SK-N-SH (cell line): ENCODE data around the gene HK2. TPM values are rescaled to one million over a fixed set of nuclear protein-coding genes. Genes with fewer than 3 reads are reported as not detected.

Experiments used
- CTCF ChIA-PET: fragments of 300-600, 350-600 bp; formaldehyde crosslinking; extraction: SDS; loops from one replicate; lab custom pipeline; 2021; lab: Yijun Ruan, JAX
- POLR2A ChIA-PET: fragments of 350-600 bp; sonication (Branson Sonifier 250); formaldehyde crosslinking; extraction: SDS; loops from one replicate; lab custom pipeline; 2020; ENCODE audit warnings: antibody characterized with exemption, inconsistent platforms; lab: Yijun Ruan, JAX
- DNase-seq: peaks from one replicate; pipeline ENCODE4 v3.0.0; 2012
- H2AFZ ChIP-seq: fragments of 200-600 bp; sonication (generic); 2 replicates; pipeline ENCODE4 v1.8.1; 2016; ENCODE audit warnings: antibody characterized with exemption, mild to moderate bottlenecking, low read depth
- H3F3A ChIP-seq: fragments of 200-600 bp; sonication (generic); replicated peaks from 2 replicates; pipeline ENCODE3; 2016; ENCODE audit warnings: antibody characterized with exemption, mild to moderate bottlenecking; ENCODE audit not compliant: insufficient read depth
- H3K27ac ChIP-seq, 2 experiments: fragments of 200-500 bp in 1 of 2; fragments of 200-600 bp in 1 of 2; sonication (Bioruptor generic) in 1 of 2; sonication (generic), shearing (Covaris generic) in 1 of 2; 2 replicates each; pipeline versions ENCODE4 v1.5.1 to v1.6.1; 2014 to 2016; ENCODE audit warnings: low read depth in 2 of 2, inconsistent platforms in 1 of 2, low read length in 1 of 2, mild to moderate bottlenecking in 1 of 2, mixed read lengths in 1 of 2
- H3K27me3 ChIP-seq: fragments of 200-600 bp; sonication (generic), shearing (Covaris generic); 2 replicates; pipeline ENCODE4 v1.6.1; 2016; ENCODE audit warnings: mixed run types; ENCODE audit not compliant: insufficient read depth
- H3K36me3 ChIP-seq, 2 experiments: fragments of 200-500 bp in 1 of 2; fragments of 200-600 bp in 1 of 2; sonication (Bioruptor generic) in 1 of 2; sonication (generic) in 1 of 2; replicated peaks in 1 of 2; 2 replicates each; pipeline versions ENCODE3 to v1.5.1; 2014 to 2016; ENCODE audit warnings: low read length in 1 of 2, mild to moderate bottlenecking in 1 of 2; ENCODE audit not compliant: insufficient read depth in 2 of 2, control insufficient read depth in 1 of 2
- H3K4me1 ChIP-seq, 2 experiments: fragments of 200-500 bp in 1 of 2; fragments of 200-600 bp in 1 of 2; sonication (Bioruptor generic) in 1 of 2; sonication (generic), shearing (Covaris generic) in 1 of 2; 2 replicates each; pipeline versions ENCODE4 v1.5.1 to v1.6.1; 2014 to 2016; ENCODE audit warnings: low read depth in 1 of 2, low read length in 1 of 2, mixed run types in 1 of 2; ENCODE audit not compliant: insufficient read depth in 2 of 2, control insufficient read depth in 1 of 2
- H3K4me2 ChIP-seq: fragments of 200-600 bp; sonication (generic), shearing (Covaris generic); 2 replicates; pipeline ENCODE4 v1.6.1; 2017; ENCODE audit warnings: mixed run types
- H3K4me3 ChIP-seq, 2 experiments: fragments of 200-500 bp in 1 of 2; fragments of 200-600 bp in 1 of 2; sonication (Bioruptor generic) in 1 of 2; sonication (generic), shearing (Covaris generic) in 1 of 2; 2 replicates each; pipeline versions ENCODE4 v1.5.1 to v1.8.1; 2014 to 2016; ENCODE audit warnings: low read depth in 2 of 2, inconsistent platforms in 1 of 2, low read length in 1 of 2, mild to moderate bottlenecking in 1 of 2, mixed read lengths in 1 of 2, moderate library complexity in 1 of 2
- H3K79me2 ChIP-seq: fragments of 200-600 bp; sonication (generic); 2 replicates; pipeline ENCODE4 v1.8.1; 2017; ENCODE audit warnings: mild to moderate bottlenecking; ENCODE audit not compliant: insufficient read depth
- H3K9ac ChIP-seq: fragments of 200-600 bp; sonication (generic); 2 replicates; pipeline ENCODE4 v1.6.1; 2017; ENCODE audit warnings: mixed run types
- H3K9me2 ChIP-seq: fragments of 200-600 bp; sonication (generic); 2 replicates; pipeline ENCODE4 v1.6.1; 2017; ENCODE audit warnings: mixed run types
- H3K9me3 ChIP-seq: fragments of 200-600 bp; sonication (generic); 2 replicates; pipeline ENCODE4 v1.6.1; 2017; ENCODE audit warnings: mixed run types, mild to moderate bottlenecking, moderate library complexity
- H4K20me1 ChIP-seq: fragments of 200-600 bp; sonication (generic); 2 replicates; pipeline ENCODE4 v1.6.1; 2017; ENCODE audit warnings: mild to moderate bottlenecking, mixed run types; ENCODE audit not compliant: insufficient read depth
- CTCF ChIP-seq: fragments of 200-600 bp; sonication (generic); IDR thresholded peaks from 2 replicates; pipeline ENCODE4 v1.6.1; 2017; ENCODE audit warnings: antibody characterized with exemption, mild to moderate bottlenecking, moderate library complexity
- FOXJ3 ChIP-seq: sonication (generic); formaldehyde crosslinking; IDR thresholded peaks from 2 replicates; pipeline ENCODE4 v1.5.1; 2020; ENCODE audit warnings: mild to moderate bottlenecking, missing genetic modification reagents
- GATA2 ChIP-seq: sonication (generic); formaldehyde crosslinking; IDR thresholded peaks from 2 replicates; pipeline ENCODE4 v1.5.0; 2020; ENCODE audit warnings: mild to moderate bottlenecking, missing genetic modification reagents
- IRF3 ChIP-seq: fragments of 150-350 bp; IDR thresholded peaks from 2 replicates; pipeline ENCODE4 v1.6.1; 2016; ENCODE audit warnings: mild to moderate bottlenecking, low read depth, low read length
- REST ChIP-seq: IDR thresholded peaks from 2 replicates; pipeline ENCODE4 v1.6.1; 2012; ENCODE audit warnings: mild to moderate bottlenecking, low read depth, low read length, moderate library complexity
- SIN3A ChIP-seq: IDR thresholded peaks from 2 replicates; pipeline ENCODE4 v1.6.1; 2012; ENCODE audit warnings: low read depth, mild to moderate bottlenecking, low read length, moderate library complexity, borderline replicate concordance
- SMC3 ChIP-seq: IDR thresholded peaks from 2 replicates; pipeline ENCODE4 v1.6.1; 2012; ENCODE audit warnings: low read depth, low read length, improper control_type of control experiment
- TEAD4 ChIP-seq: IDR thresholded peaks from 2 replicates; pipeline ENCODE4 v1.4.0; 2012; ENCODE audit warnings: mild to moderate bottlenecking, borderline replicate concordance; ENCODE audit not compliant: insufficient read depth
- USF2 ChIP-seq: fragments of 150-350 bp; IDR thresholded peaks from 2 replicates; pipeline ENCODE4 v1.6.1; 2017; ENCODE audit warnings: antibody characterized with exemption, low read length, low read depth, borderline replicate concordance
- YY1 ChIP-seq: IDR thresholded peaks from 2 replicates; pipeline ENCODE4 v1.4.0; 2012; ENCODE audit warnings: low read depth, mild to moderate bottlenecking
- WGBS: methylation state at CpG from one replicate; pipeline ENCODE4 v1.1.6; 2017; ENCODE audit warnings: low lambda C conversion rate; 5-methylcytosine and 5-hydroxymethylcytosine counted together
- polyA plus RNA-seq, 3 experiments: library from polyadenylated mRNA; depleted of rRNA; stranded (reverse); fragments of >200 nt; gene quantifications; 2 replicates each; pipeline ENCODE4 v1.2.3, GENCODE V29; 2012

Gene HK2
- polyA plus RNA-seq, 1 of the 3 experiments (the other 2 are of a cell fraction): 13.5 TPM

GRCh38 chr2:74930811-74931486 is 97.0 kb downstream of the HK2 start:
- Histone ChIP-seq H3K9me2 (no peaks in the 10 kb centered on the region), H3K27ac (no peak overlapping the region), H3F3A (no peaks in the 10 kb centered on the region), H2AFZ (no peak overlapping the region), H3K27me3 (no peaks in the 10 kb centered on the region), H3K9ac (no peak overlapping the region), H3K4me3 (no peak overlapping the region), H4K20me1 (no peaks in the 10 kb centered on the region), H3K9me3 (no peaks in the 10 kb centered on the region), H3K79me2 (no peaks in the 10 kb centered on the region), H3K4me1 (no peaks in the 10 kb centered on the region; a peak in 1 of 4 replicates), H3K4me2 (no peak overlapping the region), H3K36me3 (no peaks in the 10 kb centered on the region)
- 58% methylated on average over 8 of the region's 8 CpGs for WGBS
- ChIA-PET CTCF (interaction anchor here (1.0 to 3.0 kb wide), 3 partner anchors 11 to 243 kb away, joined by 3 to 16 read pairs (median 3); no protein-coding TSS in a partner anchor), POLR2A (no interaction called here)
- TF ChIP-seq TEAD4 (no peak), SIN3A (no peak), USF2 (no peak), IRF3 (no peak), SMC3 (no peak), FOXJ3 (no peak), CTCF (no peak), GATA2 (CRISPR knock-in tag) (no peak), YY1 (no peak), REST (no peak)
- no peak for DNase-seq
